HG02588 (cell line): ENCODE measurements around the gene NAV2.

Experiments used
- ATAC-seq: cut with Tn5 transposase; IDR thresholded peaks from one replicate; pipeline ENCODE4 v1.9.1; 2021; ENCODE audit warnings: mild to moderate bottlenecking, moderate library complexity; ENCODE audit not compliant: unreplicated experiment

Gene NAV2

GRCh38 chr11:19715373-19715772 is 2.7 kb downstream of the NAV2 start:
- no peak for ATAC-seq

- ATAC-seq, result no peak
These were observed 5.4 kb downstream of the NAV2 start for GRCh38 chr11:19718051-19718450.

- ATAC-seq, result no peak
These were observed 6.3 kb downstream of the NAV2 start for GRCh38 chr11:19718951-19719350.

- no peak for ATAC-seq
These were observed 7.3 kb downstream of the NAV2 start for GRCh38 chr11:19719960-19720359.

- no peak for ATAC-seq
These were observed 8.5 kb downstream of the NAV2 start for GRCh38 chr11:19721176-19721575.

- no peak for ATAC-seq
These were observed 10.1 kb downstream of the NAV2 start for GRCh38 chr11:19722702-19723101.

GRCh38 chr11:19723572-19724342 is 11.1 kb downstream of the NAV2 start:
- ATAC-seq, result no peak

- ATAC-seq, result no peak
These were observed 12.1 kb downstream of the NAV2 start for GRCh38 chr11:19724765-19725164.

GRCh38 chr11:19725379-19726079 is 12.9 kb downstream of the NAV2 start:
- ATAC-seq, result no peak

GRCh38 chr11:19727246-19727645 is 14.6 kb downstream of the NAV2 start:
- ATAC-seq, result no peak

GRCh38 chr11:19728436-19728835 is 15.8 kb downstream of the NAV2 start:
- ATAC-seq, result no peak

GRCh38 chr11:19729141-19729540 is 16.5 kb downstream of the NAV2 start:
- no peak for ATAC-seq

- ATAC-seq, result no peak
These were observed 17.7 kb downstream of the NAV2 start for GRCh38 chr11:19730373-19730772.

GRCh38 chr11:19734171-19734570 is 21.5 kb downstream of the NAV2 start:
- no peak for ATAC-seq

GRCh38 chr11:19735157-19735908 is 22.7 kb downstream of the NAV2 start:
- ATAC-seq, result no peak

GRCh38 chr11:19735909-19736498 is 23.4 kb downstream of the NAV2 start:
- ATAC-seq, result no peak

GRCh38 chr11:19736831-19737230 is 24.2 kb downstream of the NAV2 start:
- ATAC-seq, result no peak

GRCh38 chr11:19737575-19737974 is 24.9 kb downstream of the NAV2 start:
- ATAC-seq, result no peak

GRCh38 chr11:19738124-19738523 is 25.5 kb downstream of the NAV2 start:
- no peak for ATAC-seq

GRCh38 chr11:19739872-19740271 is 27.2 kb downstream of the NAV2 start:
- no peak for ATAC-seq

- ATAC-seq, result no peak
These were observed 27.9 kb downstream of the NAV2 start for GRCh38 chr11:19740586-19740985.
